ENCODE measurements around the gene GATA5. TPM values are rescaled to one million over a fixed set of nuclear protein-coding genes. Genes with fewer than 3 reads are reported as not detected.

GATA5 gene
- polyA plus RNA-seq, 1 donor, result 40.9 TPM

DNA sequence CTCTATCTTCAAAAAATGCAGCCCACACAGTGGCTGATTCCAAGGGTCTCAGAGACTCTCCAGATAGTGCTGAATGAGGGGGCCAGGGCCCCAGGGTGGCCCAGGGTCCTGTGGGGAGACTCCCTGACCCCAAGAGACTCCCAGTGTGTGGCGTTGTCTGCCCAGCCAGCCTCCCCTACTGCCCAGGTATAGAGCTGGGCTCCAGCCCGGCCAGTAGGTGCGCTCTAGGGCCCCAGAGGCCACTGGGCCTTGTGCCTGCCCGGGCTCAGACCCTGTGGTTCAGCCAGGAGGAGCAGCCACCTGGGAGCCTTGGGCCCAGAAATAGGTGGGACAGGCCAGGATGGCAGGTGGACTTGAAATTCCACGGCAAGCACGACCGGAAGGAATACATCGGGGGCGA lies 30.3 kb upstream of the GATA5 start:
- H3K36me3 ChIP-seq (ENCODE audit: control insufficient read depth, insufficient read depth, low read length), result no peaks in the 10 kb centered on the region
- H3K27me3 ChIP-seq (ENCODE audit: control insufficient read depth, insufficient read depth, low read length), result peaks cover 10% of the 10 kb centered on the region
- WGBS (ENCODE audit: insufficient coverage, low lambda C conversion rate), result 80% methylated on average over 1 of the region's 9 CpGs
- no peaks in the 10 kb centered on the region for H3K4me1 ChIP-seq (ENCODE audit: control insufficient read depth, insufficient read depth, low read length)
- no peak for DNase-seq
- H3K9me3 ChIP-seq (ENCODE audit: control insufficient read depth, low read depth, low read length), result no peaks in the 10 kb centered on the region
- no peak overlapping the region for H3K27ac ChIP-seq (ENCODE audit: low read length)
- H3K4me3 ChIP-seq (ENCODE audit: low read length), result no peak overlapping the region

DNA sequence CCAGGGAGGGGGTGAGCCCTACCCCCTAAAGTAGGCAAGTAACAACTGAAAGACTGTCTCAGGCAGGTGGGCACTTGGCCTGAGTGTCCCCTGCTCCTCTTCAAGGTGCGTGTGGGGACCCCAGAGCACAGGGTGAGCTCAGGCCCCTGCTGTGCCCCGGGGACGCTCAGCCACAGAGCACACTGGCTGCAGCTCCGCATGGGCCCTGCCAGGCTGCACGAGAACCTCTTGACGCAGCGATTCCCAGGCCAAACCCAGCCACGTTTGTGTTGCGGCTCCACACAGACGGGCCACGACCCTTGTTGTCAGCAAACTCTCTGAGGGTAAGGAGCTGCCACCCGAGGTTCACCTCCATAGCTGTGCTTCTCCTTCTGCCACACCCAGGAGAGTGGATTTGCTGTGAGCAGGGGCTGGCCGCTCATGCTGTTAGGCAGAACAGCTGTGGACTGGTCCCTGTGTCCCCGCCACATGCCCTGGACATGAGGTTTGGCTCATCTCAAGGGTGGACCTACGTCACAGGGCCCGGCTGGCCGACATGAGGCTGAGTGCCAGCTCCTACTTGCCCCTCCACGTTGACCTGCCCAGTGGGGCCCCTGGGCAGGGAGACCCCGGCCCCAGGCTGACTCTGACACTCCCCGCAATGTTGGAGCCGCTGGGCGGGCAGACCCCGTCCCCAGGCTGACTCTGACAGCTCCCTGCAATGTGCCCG lies 29.7 kb upstream of the GATA5 start:
- H3K4me3 ChIP-seq (ENCODE audit: low read length), result no peak overlapping the region
- no peak overlapping the region for H3K27ac ChIP-seq (ENCODE audit: low read length)
- no CpG with 5 or more reads among the region's 24 CpGs for WGBS (ENCODE audit: insufficient coverage, low lambda C conversion rate)
- no peaks in the 10 kb centered on the region for H3K4me1 ChIP-seq (ENCODE audit: control insufficient read depth, insufficient read depth, low read length)
- peaks cover 10% of the 10 kb centered on the region for H3K27me3 ChIP-seq (ENCODE audit: control insufficient read depth, insufficient read depth, low read length)
- H3K36me3 ChIP-seq (ENCODE audit: control insufficient read depth, insufficient read depth, low read length), result no peaks in the 10 kb centered on the region
- H3K9me3 ChIP-seq (ENCODE audit: control insufficient read depth, low read depth, low read length), result no peaks in the 10 kb centered on the region
- DNase-seq, result no peak

DNA sequence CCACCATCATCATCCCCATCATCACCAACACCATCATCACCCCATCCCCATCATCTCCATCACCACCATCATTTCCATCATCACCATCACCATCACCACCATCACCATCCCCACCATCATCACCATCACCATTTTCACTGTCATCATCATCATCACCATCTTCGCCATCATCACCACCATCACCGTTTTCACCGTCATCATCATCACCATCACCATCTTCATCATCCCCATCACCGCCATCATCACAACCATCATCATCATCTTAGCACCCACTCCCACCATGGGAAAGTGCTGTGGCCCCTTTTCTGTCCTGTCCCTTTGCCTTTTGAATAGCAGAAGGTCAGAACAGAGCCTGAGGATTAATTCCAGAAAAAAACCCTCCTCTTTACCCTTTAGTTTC lies 28.5 kb upstream of the GATA5 start:
- peaks cover 10% of the 10 kb centered on the region for H3K27me3 ChIP-seq (ENCODE audit: control insufficient read depth, insufficient read depth, low read length)
- 100% methylated on average over 3 of the region's 4 CpGs for WGBS (ENCODE audit: insufficient coverage, low lambda C conversion rate)
- H3K27ac ChIP-seq (ENCODE audit: low read length), result no peak overlapping the region
- H3K4me3 ChIP-seq (ENCODE audit: low read length), result no peak overlapping the region
- H3K36me3 ChIP-seq (ENCODE audit: control insufficient read depth, insufficient read depth, low read length), result no peaks in the 10 kb centered on the region
- H3K9me3 ChIP-seq (ENCODE audit: control insufficient read depth, low read depth, low read length), result no peaks in the 10 kb centered on the region
- no peak for DNase-seq
- H3K4me1 ChIP-seq (ENCODE audit: control insufficient read depth, insufficient read depth, low read length), result peaks cover 3% of the 10 kb centered on the region

- Histone ChIP-seq H3K27me3 (ENCODE audit: control insufficient read depth, insufficient read depth, low read length) (peaks cover 10% of the 10 kb centered on the region), H3K27ac (ENCODE audit: low read length) (no peak overlapping the region), H3K9me3 (ENCODE audit: control insufficient read depth, low read depth, low read length) (no peaks in the 10 kb centered on the region), H3K4me3 (ENCODE audit: low read length) (no peak overlapping the region), H3K4me1 (ENCODE audit: control insufficient read depth, insufficient read depth, low read length) (peaks cover 3% of the 10 kb centered on the region), H3K36me3 (ENCODE audit: control insufficient read depth, insufficient read depth, low read length) (no peaks in the 10 kb centered on the region)
- no CpG with 5 or more reads among the region's 18 CpGs for WGBS (ENCODE audit: insufficient coverage, low lambda C conversion rate)
- DNase-seq, result no peak
These were observed 27.8 kb upstream of the GATA5 start for GRCh38 chr20:62503401-62504178.

DNA sequence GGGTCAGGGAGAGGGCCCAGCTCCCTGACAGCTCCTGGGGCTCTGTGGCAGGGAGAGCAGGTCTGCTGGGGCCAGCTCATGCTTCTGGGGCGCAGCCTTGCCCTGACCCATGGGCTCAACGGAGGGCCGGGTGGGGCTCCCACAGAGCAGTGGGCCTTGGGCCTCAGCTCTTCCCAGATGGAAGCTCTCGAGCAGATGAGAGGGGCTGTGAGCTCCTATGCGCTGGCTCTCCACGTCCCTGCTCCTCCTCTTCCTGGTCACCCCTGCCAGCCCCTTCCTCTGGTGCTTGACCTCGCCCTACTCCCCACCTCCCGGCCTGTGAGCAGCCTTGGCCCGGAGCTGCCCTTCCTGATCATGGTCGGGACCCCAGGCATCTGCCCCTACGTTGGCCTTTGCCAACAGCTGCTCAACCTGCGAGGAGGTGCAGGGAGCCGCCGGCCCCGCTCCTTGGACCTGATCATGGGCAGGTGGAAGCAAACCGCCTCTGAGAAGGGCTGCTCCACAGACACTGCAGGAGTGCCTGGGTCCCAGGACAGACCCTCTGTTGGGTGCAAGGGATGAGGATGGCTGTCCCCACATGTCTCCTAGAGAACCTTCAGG lies 26.8 kb upstream of the GATA5 start:
- H3K9me3 ChIP-seq (ENCODE audit: control insufficient read depth, low read depth, low read length), result no peaks in the 10 kb centered on the region
- H3K4me3 ChIP-seq (ENCODE audit: low read length), result no peak overlapping the region
- H3K4me1 ChIP-seq (ENCODE audit: control insufficient read depth, insufficient read depth, low read length), result peaks cover 3% of the 10 kb centered on the region
- no peak for DNase-seq
- no peak overlapping the region for H3K27ac ChIP-seq (ENCODE audit: low read length)
- no peaks in the 10 kb centered on the region for H3K36me3 ChIP-seq (ENCODE audit: control insufficient read depth, insufficient read depth, low read length)
- H3K27me3 ChIP-seq (ENCODE audit: control insufficient read depth, insufficient read depth, low read length), result peaks cover 10% of the 10 kb centered on the region
- no CpG with 5 or more reads among the region's 16 CpGs for WGBS (ENCODE audit: insufficient coverage, low lambda C conversion rate)

DNA sequence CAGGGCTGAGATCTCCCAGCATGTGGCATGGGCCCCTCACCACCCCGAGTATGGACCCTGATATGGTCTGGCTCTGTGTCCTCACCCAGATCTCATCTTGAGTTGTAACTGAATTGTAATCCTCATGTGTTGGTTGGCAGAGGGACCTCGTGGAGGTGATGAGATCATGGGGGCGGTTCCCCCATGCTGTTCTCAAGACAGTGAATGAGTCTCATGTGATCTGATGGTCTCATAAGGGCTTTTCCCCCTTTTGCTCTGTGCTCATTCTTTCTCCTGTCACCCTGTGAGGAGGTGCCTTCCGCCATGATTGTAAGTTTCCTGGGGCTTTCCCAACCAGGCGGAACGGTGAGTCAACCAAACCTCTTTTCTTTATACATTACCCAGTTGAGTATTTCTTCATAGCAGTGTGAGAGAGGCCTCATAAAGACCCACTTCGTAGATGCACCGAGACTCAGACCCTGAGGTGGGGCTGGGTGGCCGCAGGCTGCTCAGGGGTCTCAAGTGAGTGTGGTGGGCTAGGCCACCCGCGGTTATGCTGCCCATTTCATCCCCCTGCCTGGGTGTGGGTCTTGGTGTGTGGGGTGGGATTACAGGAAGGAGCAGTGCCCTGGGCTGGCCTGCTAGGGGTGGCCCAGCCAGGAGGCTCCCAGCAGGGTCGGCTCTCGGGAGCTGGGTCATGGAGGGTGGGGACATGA lies 26.2 kb upstream of the GATA5 start:
- no CpG with 5 or more reads among the region's 13 CpGs for WGBS (ENCODE audit: insufficient coverage, low lambda C conversion rate)

DNA sequence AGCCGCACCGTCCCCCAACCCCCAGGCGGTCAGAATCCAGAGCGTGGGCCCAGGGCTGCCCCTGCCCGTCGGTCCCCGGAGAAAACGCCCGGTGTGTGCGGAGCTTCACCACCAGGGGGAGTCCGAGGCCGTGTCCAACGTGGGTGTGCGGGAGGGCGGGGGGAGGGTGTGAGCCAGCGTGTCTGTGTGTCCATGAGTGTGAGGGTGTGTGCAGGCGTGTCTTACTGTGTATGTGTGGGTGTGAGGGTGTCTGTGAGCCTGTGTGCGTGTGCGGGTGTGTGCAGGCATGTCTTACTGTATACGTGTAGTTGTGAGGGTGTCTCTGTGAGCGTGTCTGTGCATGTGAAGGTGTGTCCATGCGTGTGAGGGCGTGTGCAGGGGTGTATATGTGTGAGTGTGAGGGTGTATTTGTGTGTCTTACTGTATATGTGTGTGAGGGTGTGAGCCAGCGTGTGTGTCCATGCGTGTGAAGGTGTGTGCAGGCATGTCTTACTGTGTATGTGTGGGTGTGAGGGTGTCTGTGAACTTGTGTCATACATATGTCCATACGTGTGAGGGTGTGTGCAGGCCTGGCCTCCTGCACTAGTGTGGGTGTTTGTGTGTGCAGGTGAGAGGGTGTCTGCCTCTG lies 24.6 kb upstream of the GATA5 start:
- Histone ChIP-seq H3K4me3 (ENCODE audit: low read length) (no peak overlapping the region), H3K4me1 (ENCODE audit: control insufficient read depth, insufficient read depth, low read length) (peaks cover 18% of the 10 kb centered on the region), H3K36me3 (ENCODE audit: control insufficient read depth, insufficient read depth, low read length) (no peaks in the 10 kb centered on the region), H3K27ac (ENCODE audit: low read length) (no peak overlapping the region), H3K9me3 (ENCODE audit: control insufficient read depth, low read depth, low read length) (no peaks in the 10 kb centered on the region), H3K27me3 (ENCODE audit: control insufficient read depth, insufficient read depth, low read length) (peaks cover 10% of the 10 kb centered on the region)
- peak in 1 of 2 donors; percentile 60 for DNase-seq
- WGBS (ENCODE audit: insufficient coverage, low lambda C conversion rate), result no CpG with 5 or more reads among the region's 26 CpGs

More for the DNA sequence above, 26.2 kb upstream of the GATA5 start:
- peaks cover 3% of the 10 kb centered on the region for H3K4me1 ChIP-seq (ENCODE audit: control insufficient read depth, insufficient read depth, low read length)
- DNase-seq, result peak in 1 of 2 donors; percentile 28
- H3K36me3 ChIP-seq (ENCODE audit: control insufficient read depth, insufficient read depth, low read length), result no peaks in the 10 kb centered on the region
- H3K27me3 ChIP-seq (ENCODE audit: control insufficient read depth, insufficient read depth, low read length), result peaks cover 10% of the 10 kb centered on the region
- no peaks in the 10 kb centered on the region for H3K9me3 ChIP-seq (ENCODE audit: control insufficient read depth, low read depth, low read length)
- no peak overlapping the region for H3K4me3 ChIP-seq (ENCODE audit: low read length)
- no peak overlapping the region for H3K27ac ChIP-seq (ENCODE audit: low read length)

- Histone ChIP-seq H3K27ac (ENCODE audit: low read length) (no peak overlapping the region), H3K27me3 (ENCODE audit: control insufficient read depth, insufficient read depth, low read length) (peaks cover 10% of the 10 kb centered on the region), H3K4me3 (ENCODE audit: low read length) (no peak overlapping the region), H3K4me1 (ENCODE audit: control insufficient read depth, insufficient read depth, low read length) (peaks cover 23% of the 10 kb centered on the region), H3K36me3 (ENCODE audit: control insufficient read depth, insufficient read depth, low read length) (no peaks in the 10 kb centered on the region), H3K9me3 (ENCODE audit: control insufficient read depth, low read depth, low read length) (peaks cover 2% of the 10 kb centered on the region)
- no peak for DNase-seq
- WGBS (ENCODE audit: insufficient coverage, low lambda C conversion rate), result no CpG with 5 or more reads among the region's 21 CpGs
These were observed 24.0 kb upstream of the GATA5 start for GRCh38 chr20:62499758-62500236.

- DNase-seq, result no peak
- H3K36me3 ChIP-seq (ENCODE audit: control insufficient read depth, insufficient read depth, low read length), result no peaks in the 10 kb centered on the region
- peaks cover 7% of the 10 kb centered on the region for H3K9me3 ChIP-seq (ENCODE audit: control insufficient read depth, low read depth, low read length)
- peaks cover 32% of the 10 kb centered on the region for H3K4me1 ChIP-seq (ENCODE audit: control insufficient read depth, insufficient read depth, low read length)
- no CpG with 5 or more reads among the region's 6 CpGs for WGBS (ENCODE audit: insufficient coverage, low lambda C conversion rate)
- H3K27me3 ChIP-seq (ENCODE audit: control insufficient read depth, insufficient read depth, low read length), result peaks cover 10% of the 10 kb centered on the region
- H3K27ac ChIP-seq (ENCODE audit: low read length), result no peak overlapping the region
- H3K4me3 ChIP-seq (ENCODE audit: low read length), result no peak overlapping the region
These were observed 23.1 kb upstream of the GATA5 start for GRCh38 chr20:62498874-62499273.

Data from large intestine (tissue), 3 donors.